ENCODE data around the gene OR10J5.

- TF ChIP-seq CTCF (IDR thresholded peaks at IDR 0.05) (no peak), POLR2A (IDR thresholded peaks at IDR 0.05) (no peak)
Observed at GRCh38 chr1:159581422-159581821, 45.6 kb upstream of the OR10J5 start.
